ENCODE measurements around the gene SLC23A2. TPM values are rescaled to one million over a fixed set of nuclear protein-coding genes. Genes with fewer than 3 reads are reported as not detected.

Gene SLC23A2
- total RNA-seq, 1 experiment from 2014 or later = 16.3 TPM

Other genes starting within 250 kb of the SLC23A2 start
- 4.3 TPM for gene RASSF2, start 177.9 kb downstream of the SLC23A2 start, total RNA-seq (2021; ENCODE audit: unreplicated experiment)
- 75.5 TPM for gene TMEM230, start 111.6 kb upstream of the SLC23A2 start, total RNA-seq (2021; ENCODE audit: unreplicated experiment)
- 273 TPM for gene PCNA, start 118.4 kb upstream of the SLC23A2 start, total RNA-seq (2021; ENCODE audit: unreplicated experiment)
- gene CDS2, start 125.5 kb upstream of the SLC23A2 start, total RNA-seq (2021; ENCODE audit: unreplicated experiment) = 37.5 TPM